Neural cell (in vitro differentiated cells): ENCODE data around the gene RASGEF1C. TPM values are rescaled to one million over a fixed set of nuclear protein-coding genes. Genes with fewer than 3 reads are reported as not detected.

Experiments used
- H2AFZ ChIP-seq: fragments of 200-600, 300-800 bp; sonication (generic), shearing (Covaris generic); 2 replicates; pipeline ENCODE4 v1.6.0; 2014; ENCODE audit warnings: low read depth, mild to moderate bottlenecking, antibody characterized with exemption, low read length, moderate library complexity
- H3F3A ChIP-seq: fragments of 200-600 bp; shearing (Covaris generic); 2 replicates; pipeline ENCODE4 v1.6.1; 2016; ENCODE audit warnings: mild to moderate bottlenecking, moderate library complexity, mixed read lengths, antibody characterized with exemption, low read length; ENCODE audit not compliant: insufficient read depth, poor library complexity, severe bottlenecking
- H3K27ac ChIP-seq: fragments of 200-600, 300-800 bp; sonication (generic), shearing (Covaris generic); 2 replicates; pipeline ENCODE4 v1.5.1; 2014; ENCODE audit warnings: mild to moderate bottlenecking, low read length, moderate library complexity
- H3K27me3 ChIP-seq: fragments of 300-800, 200-600 bp; sonication (generic), shearing (Covaris generic); 2 replicates; pipeline ENCODE4 v1.6.0; 2014; ENCODE audit warnings: mild to moderate bottlenecking, low read depth, low read length, moderate library complexity; ENCODE audit not compliant: insufficient read depth
- H3K36me3 ChIP-seq: fragments of 300-800, 200-600 bp; sonication (generic), shearing (Covaris generic); 2 replicates; pipeline ENCODE4 v1.5.1; 2014; ENCODE audit warnings: mild to moderate bottlenecking, antibody characterized with exemption, low read length, moderate library complexity; ENCODE audit not compliant: insufficient read depth
- H3K4me2 ChIP-seq: fragments of 300-800, 200-600 bp; sonication (generic), shearing (Covaris generic); 2 replicates; pipeline ENCODE4 v1.6.0; 2014; ENCODE audit warnings: mild to moderate bottlenecking, low read length
- H3K4me3 ChIP-seq: fragments of 300-800, 200-600 bp; sonication (generic), shearing (Covaris generic); 2 replicates; pipeline ENCODE4 v1.5.1; 2014; ENCODE audit warnings: mild to moderate bottlenecking, low read length, moderate library complexity
- H3K79me2 ChIP-seq: fragments of 200-600 bp; shearing (Covaris generic); replicated peaks from 2 replicates; pipeline ENCODE4 v1.6.0; 2014; ENCODE audit warnings: mild to moderate bottlenecking, low read length, moderate library complexity; ENCODE audit not compliant: insufficient read depth
- H3K9ac ChIP-seq: fragments of 300-800, 200-600 bp; sonication (generic), shearing (Covaris generic); 2 replicates; pipeline ENCODE4 v1.6.1; 2016; ENCODE audit warnings: mild to moderate bottlenecking, low read length, mixed read lengths
- H3K9me2 ChIP-seq: fragments of 200-600 bp; shearing (Covaris generic); 2 replicates; pipeline ENCODE4 v1.6.1; 2016; ENCODE audit warnings: mild to moderate bottlenecking, low read length, mixed read lengths; ENCODE audit not compliant: insufficient read depth
- H3K9me3 ChIP-seq: fragments of 200-600, 300-800 bp; sonication (generic), shearing (Covaris generic); 2 replicates; pipeline ENCODE4 v1.6.1; 2016; ENCODE audit warnings: mild to moderate bottlenecking, mixed run types, low read length, moderate library complexity, mixed read lengths
- H4K20me1 ChIP-seq: fragments of 200-600 bp; shearing (Covaris generic); 2 replicates; pipeline ENCODE4 v1.6.1; 2016; ENCODE audit warnings: mild to moderate bottlenecking, mixed run types; ENCODE audit not compliant: insufficient read depth
- CTCF ChIP-seq: fragments of 450-650 bp; IDR thresholded peaks from 2 replicates; pipeline ENCODE4 v1.5.1; 2014; ENCODE audit warnings: antibody characterized with exemption, mild to moderate bottlenecking, moderate library complexity; ENCODE audit not compliant: poor library complexity, severe bottlenecking
- EP300 ChIP-seq: fragments of 450-650 bp; conservative IDR thresholded peaks from 2 replicates; pipeline ENCODE4 v1.6.1; 2014; ENCODE audit warnings: antibody characterized with exemption, mild to moderate bottlenecking, moderate library complexity; ENCODE audit not compliant: poor library complexity, severe bottlenecking
- EZH2 ChIP-seq: fragments of 200-600, 300-800 bp; shearing (Covaris generic), sonication (generic); IDR thresholded peaks from 2 replicates; pipeline ENCODE4 v1.6.1; 2014; ENCODE audit warnings: antibody characterized with exemption, low read length, borderline replicate concordance, mild to moderate bottlenecking; ENCODE audit not compliant: insufficient read depth, poor library complexity, severe bottlenecking
- MXI1 ChIP-seq: fragments of 450-650 bp; conservative IDR thresholded peaks from 2 replicates; pipeline ENCODE4 v1.6.1; 2014; ENCODE audit warnings: antibody characterized with exemption, mild to moderate bottlenecking; ENCODE audit not compliant: poor library complexity, severe bottlenecking
- POLR2AphosphoS5 ChIP-seq: IDR thresholded peaks from 2 replicates; pipeline ENCODE4 v1.6.1; 2012
- RAD21 ChIP-seq: fragments of 450-650 bp; conservative IDR thresholded peaks from 2 replicates; pipeline ENCODE4 v1.6.1; 2014; ENCODE audit warnings: antibody characterized with exemption, mild to moderate bottlenecking, moderate library complexity
- SMC3 ChIP-seq: fragments of 450-650 bp; conservative IDR thresholded peaks from 2 replicates; pipeline ENCODE4 v1.6.1; 2014; ENCODE audit warnings: antibody characterized with exemption, mild to moderate bottlenecking, moderate library complexity; ENCODE audit not compliant: poor library complexity
- TAF1 ChIP-seq: IDR thresholded peaks from 2 replicates; pipeline ENCODE4 v1.6.1; 2012; ENCODE audit warnings: low read depth
- polyA plus RNA-seq: library from polyadenylated mRNA; depleted of rRNA; stranded (reverse); fragments of >200 nt; gene quantifications from 2 replicates; pipeline ENCODE4 v1.2.3, GENCODE V29; 2014
- TF ChIP-seq, protein P1 (sequence below): IDR thresholded peaks from 2 replicates; pipeline ENCODE4 v1.6.1; 2012; ENCODE audit warnings: borderline replicate concordance

The RASGEF1C gene
- polyA plus RNA-seq, 1 donor from 2014 or later = 5.3 TPM

DNA sequence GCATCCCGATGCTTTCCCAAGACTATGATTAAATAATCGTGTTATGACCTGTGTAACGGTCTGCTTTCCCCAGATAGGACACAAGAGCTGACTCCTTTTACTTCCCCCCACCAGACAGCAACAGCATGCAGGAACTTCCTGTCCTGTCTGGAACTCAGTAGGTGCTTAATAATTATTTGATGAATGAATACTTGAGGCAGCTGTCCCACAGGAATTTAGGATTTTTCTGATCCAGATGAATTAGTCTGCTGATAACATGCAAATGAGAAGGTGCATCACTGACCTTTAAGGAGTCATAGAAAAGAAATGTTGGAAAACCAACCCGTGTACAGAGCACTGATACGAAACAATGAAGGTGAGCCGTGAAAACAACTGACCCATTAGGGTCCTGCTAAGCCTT is 149.7 kb downstream of the RASGEF1C start:
- H3K36me3 ChIP-seq = peaks cover 5% of the 10 kb centered on the region
- H2AFZ ChIP-seq = no peak overlapping the region
- H3K4me2 ChIP-seq = no peak overlapping the region
- no peaks in the 10 kb centered on the region for H3K9me2 ChIP-seq
- peaks cover 97% of the 10 kb centered on the region for H3K79me2 ChIP-seq
- no peak overlapping the region for H3K4me3 ChIP-seq
- no peaks in the 10 kb centered on the region for H3K9me3 ChIP-seq
- no peaks in the 10 kb centered on the region for H3F3A ChIP-seq
- TF ChIP-seq CTCF (no peak), EZH2 (no peak), RAD21 (no peak), TAF1 (no peak), POLR2AphosphoS5 (no peak), SMC3 (no peak)
- no peak overlapping the region for H3K27ac ChIP-seq
- peaks cover 4% of the 10 kb centered on the region for H4K20me1 ChIP-seq
- no peak overlapping the region for H3K9ac ChIP-seq
- H3K27me3 ChIP-seq = no peaks in the 10 kb centered on the region

DNA sequence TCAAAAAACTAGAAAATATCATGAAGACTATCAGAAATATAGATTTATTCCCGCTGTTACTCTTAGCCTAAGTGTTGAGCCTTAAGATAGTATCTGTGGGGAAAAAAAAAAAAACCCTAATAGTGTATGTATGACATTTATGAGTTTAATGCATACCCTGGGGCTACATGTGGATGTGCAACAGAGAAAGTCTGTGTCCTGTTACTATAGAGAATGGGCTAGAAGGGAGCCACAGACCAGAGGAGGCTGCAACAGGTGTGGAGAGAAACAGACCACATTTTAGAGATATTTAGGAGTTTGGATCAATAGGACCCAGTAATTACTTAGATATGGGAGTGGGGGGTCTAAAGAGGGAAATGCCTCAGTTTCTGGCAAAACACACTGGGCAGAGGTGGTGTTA is 152.9 kb downstream of the RASGEF1C start:
- peaks cover 95% of the 10 kb centered on the region for H3K79me2 ChIP-seq
- H3K4me3 ChIP-seq = no peak overlapping the region
- no peaks in the 10 kb centered on the region for H3F3A ChIP-seq
- no peaks in the 10 kb centered on the region for H3K27me3 ChIP-seq
- TF ChIP-seq EP300 (no peak), MXI1 (no peak), CTCF (no peak), EZH2 (no peak), SMC3 (no peak), RAD21 (no peak), POLR2AphosphoS5 (no peak), TAF1 (no peak)
- TF ChIP-seq, protein P1, sequence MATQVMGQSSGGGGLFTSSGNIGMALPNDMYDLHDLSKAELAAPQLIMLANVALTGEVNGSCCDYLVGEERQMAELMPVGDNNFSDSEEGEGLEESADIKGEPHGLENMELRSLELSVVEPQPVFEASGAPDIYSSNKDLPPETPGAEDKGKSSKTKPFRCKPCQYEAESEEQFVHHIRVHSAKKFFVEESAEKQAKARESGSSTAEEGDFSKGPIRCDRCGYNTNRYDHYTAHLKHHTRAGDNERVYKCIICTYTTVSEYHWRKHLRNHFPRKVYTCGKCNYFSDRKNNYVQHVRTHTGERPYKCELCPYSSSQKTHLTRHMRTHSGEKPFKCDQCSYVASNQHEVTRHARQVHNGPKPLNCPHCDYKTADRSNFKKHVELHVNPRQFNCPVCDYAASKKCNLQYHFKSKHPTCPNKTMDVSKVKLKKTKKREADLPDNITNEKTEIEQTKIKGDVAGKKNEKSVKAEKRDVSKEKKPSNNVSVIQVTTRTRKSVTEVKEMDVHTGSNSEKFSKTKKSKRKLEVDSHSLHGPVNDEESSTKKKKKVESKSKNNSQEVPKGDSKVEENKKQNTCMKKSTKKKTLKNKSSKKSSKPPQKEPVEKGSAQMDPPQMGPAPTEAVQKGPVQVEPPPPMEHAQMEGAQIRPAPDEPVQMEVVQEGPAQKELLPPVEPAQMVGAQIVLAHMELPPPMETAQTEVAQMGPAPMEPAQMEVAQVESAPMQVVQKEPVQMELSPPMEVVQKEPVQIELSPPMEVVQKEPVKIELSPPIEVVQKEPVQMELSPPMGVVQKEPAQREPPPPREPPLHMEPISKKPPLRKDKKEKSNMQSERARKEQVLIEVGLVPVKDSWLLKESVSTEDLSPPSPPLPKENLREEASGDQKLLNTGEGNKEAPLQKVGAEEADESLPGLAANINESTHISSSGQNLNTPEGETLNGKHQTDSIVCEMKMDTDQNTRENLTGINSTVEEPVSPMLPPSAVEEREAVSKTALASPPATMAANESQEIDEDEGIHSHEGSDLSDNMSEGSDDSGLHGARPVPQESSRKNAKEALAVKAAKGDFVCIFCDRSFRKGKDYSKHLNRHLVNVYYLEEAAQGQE = no peak
- H2AFZ ChIP-seq = no peak overlapping the region
- no peaks in the 10 kb centered on the region for H3K9me3 ChIP-seq
- H3K27ac ChIP-seq = no peak overlapping the region
- H3K9ac ChIP-seq = no peak overlapping the region
- no peak overlapping the region for H3K4me2 ChIP-seq
- peaks cover 14% of the 10 kb centered on the region for H4K20me1 ChIP-seq
- no peaks in the 10 kb centered on the region for H3K36me3 ChIP-seq
- H3K9me2 ChIP-seq = no peaks in the 10 kb centered on the region
